H1 (cell line): ENCODE data around the gene NDST3. TPM values are rescaled to one million over a fixed set of nuclear protein-coding genes. Genes with fewer than 3 reads are reported as not detected.

Experiments used
- CTCF ChIA-PET: fragments of 300-600 bp; sonication (Branson Sonifier 250); formaldehyde crosslinking; loops from one replicate; lab custom pipeline; 2021; ENCODE audit not compliant: partially characterized antibody; lab: Charles Lee
- POLR2A ChIA-PET: fragments of 300-600 bp; sonication (Branson Sonifier 250); formaldehyde crosslinking; loops from one replicate; lab custom pipeline; 2021; ENCODE audit warnings: inconsistent platforms; ENCODE audit not compliant: partially characterized antibody; lab: Charles Lee
- DNase-seq, 2 experiments: peaks; one replicate each; pipeline versions ENCODE4 v3.0.0 to v3.0.0-alpha.2; 2010 to 2022; ENCODE audit warnings: low spot score in 2 of 2, low read depth in 1 of 2, mixed read lengths in 1 of 2
- FAIRE-seq: peaks from 2 replicates; lab custom pipeline; 2011; peaks lifted over from hg19 to GRCh38; lab: Jason Lieb, UNC
- H2AFZ ChIP-seq: 2 replicates; pipeline ENCODE4 v1.8.1; 2012; ENCODE audit warnings: low read length, inconsistent platforms
- H2AK5ac ChIP-seq: 2 replicates; pipeline ENCODE4 v1.6.1; 2013; ENCODE audit warnings: low read depth, low read length
- H2BK120ac ChIP-seq: replicated peaks from 2 replicates; pipeline ENCODE3; 2013; ENCODE audit warnings: low read depth, low read length, inconsistent platforms
- H2BK12ac ChIP-seq: 2 replicates; pipeline ENCODE4 v1.6.1; 2013; ENCODE audit warnings: low read depth, low read length
- H2BK15ac ChIP-seq: 2 replicates; pipeline ENCODE4 v1.6.1; 2013; ENCODE audit warnings: low read length
- H2BK20ac ChIP-seq: 2 replicates; pipeline ENCODE4 v1.6.1; 2013; ENCODE audit warnings: low read length
- H2BK5ac ChIP-seq: 2 replicates; pipeline ENCODE4 v1.6.1; 2013; ENCODE audit warnings: low read depth, low read length
- H3K14ac ChIP-seq: 2 replicates; pipeline ENCODE4 v1.6.1; 2013; ENCODE audit warnings: inconsistent platforms; ENCODE audit not compliant: insufficient read length
- H3K18ac ChIP-seq: 2 replicates; pipeline ENCODE4 v1.6.1; 2013; ENCODE audit warnings: low read length; ENCODE audit errors: extremely low read depth
- H3K23ac ChIP-seq: 2 replicates; pipeline ENCODE4 v1.6.1; 2013; ENCODE audit warnings: inconsistent platforms; ENCODE audit not compliant: insufficient read length
- H3K23me2 ChIP-seq: 2 replicates; pipeline ENCODE4 v1.6.1; 2013; ENCODE audit warnings: low read depth, low read length
- H3K27ac ChIP-seq: 2 replicates; pipeline ENCODE4 v1.6.1; 2011; ENCODE audit warnings: low read depth, low read length, inconsistent platforms
- H3K27me3 ChIP-seq, 4 experiments: replicated peaks in 1 of 4; 1 replicate in 1 of 4; 2 replicates in 3 of 4; pipeline versions ENCODE4 v1.6.1 to v1.8.1; 2011 to 2013; ENCODE audit warnings: low read length in 3 of 4, mild to moderate bottlenecking in 3 of 4, inconsistent platforms in 2 of 4, mixed read lengths in 2 of 4, moderate library complexity in 1 of 4; ENCODE audit not compliant: control insufficient read depth in 3 of 4, insufficient read depth in 3 of 4; ENCODE audit errors: extremely low read depth in 1 of 4
- H3K36me3 ChIP-seq, 4 experiments: 2 replicates each; pipeline versions ENCODE4 v1.6.1 to v1.8.1; 2011 to 2013; ENCODE audit warnings: mild to moderate bottlenecking in 4 of 4, low read length in 3 of 4, moderate library complexity in 2 of 4, control low read depth in 1 of 4, inconsistent platforms in 1 of 4; ENCODE audit not compliant: insufficient read depth in 4 of 4, control insufficient read depth in 2 of 4
- H3K4ac ChIP-seq: replicated peaks from 2 replicates; pipeline ENCODE3; 2013; ENCODE audit warnings: low read length, low read depth, mixed read lengths, inconsistent platforms; ENCODE audit not compliant: insufficient read length
- H3K4me1 ChIP-seq, 4 experiments: replicated peaks in 1 of 4; 1 replicate in 1 of 4; 2 replicates in 3 of 4; pipeline versions ENCODE4 v1.6.1 to v1.8.1; 2011 to 2013; ENCODE audit warnings: low read length in 3 of 4, inconsistent platforms in 2 of 4, mixed read lengths in 1 of 4; ENCODE audit not compliant: insufficient read depth in 4 of 4, control insufficient read depth in 3 of 4
- H3K4me2 ChIP-seq, 2 experiments: 2 replicates each; pipeline versions ENCODE4 v1.6.1 to v1.8.1; 2011 to 2013; ENCODE audit warnings: low read depth in 2 of 2, low read length in 2 of 2, control low read depth in 1 of 2, inconsistent platforms in 1 of 2, mild to moderate bottlenecking in 1 of 2; ENCODE audit not compliant: insufficient read depth in 1 of 2
- H3K4me3 ChIP-seq, 4 experiments: fragments of 200-600, 300-600 bp in 1 of 4; sonication (generic), shearing (Covaris generic), sonication (Bioruptor Twin) in 1 of 4; 2 replicates each; pipeline versions ENCODE4 v1.5.1 to v1.8.1; 2011 to 2016; ENCODE audit warnings: low read length in 4 of 4, low read depth in 3 of 4, control low read depth in 2 of 4, inconsistent platforms in 2 of 4, mild to moderate bottlenecking in 2 of 4, mixed read lengths in 1 of 4, moderate library complexity in 1 of 4; ENCODE audit not compliant: insufficient read depth in 2 of 4; ENCODE audit errors: extremely low read depth in 1 of 4
- H3K56ac ChIP-seq: replicated peaks from 2 replicates; pipeline ENCODE3; 2013; ENCODE audit warnings: low read depth, mild to moderate bottlenecking, mixed read lengths, low read length, inconsistent platforms; ENCODE audit not compliant: insufficient read length
- H3K79me1 ChIP-seq: 2 replicates; pipeline ENCODE4 v1.6.1; 2013; ENCODE audit warnings: low read depth, low read length, control low read depth
- H3K79me2 ChIP-seq, 2 experiments: 2 replicates each; pipeline versions ENCODE4 v1.6.1 to v1.8.1; 2012 to 2013; ENCODE audit warnings: low read length in 2 of 2, mild to moderate bottlenecking in 2 of 2, inconsistent platforms in 1 of 2; ENCODE audit not compliant: insufficient read depth in 2 of 2, control insufficient read depth in 1 of 2
- H3K9ac ChIP-seq, 4 experiments: replicated peaks in 1 of 4; 1 replicate in 1 of 4; 2 replicates in 3 of 4; pipeline versions ENCODE4 v1.6.1 to v1.8.1; 2011 to 2013; ENCODE audit warnings: low read depth in 3 of 4, low read length in 3 of 4, control low read depth in 2 of 4, mild to moderate bottlenecking in 2 of 4, moderate library complexity in 2 of 4, inconsistent platforms in 1 of 4; ENCODE audit errors: extremely low read depth in 1 of 4
- H3K9me3 ChIP-seq, 2 experiments: 2 replicates each; pipeline versions ENCODE4 v1.6.1 to v1.8.1; 2012 to 2013; ENCODE audit warnings: mild to moderate bottlenecking in 2 of 2, moderate library complexity in 2 of 2, control low read depth in 1 of 2, inconsistent platforms in 1 of 2, low read depth in 1 of 2, low read length in 1 of 2, mixed read lengths in 1 of 2; ENCODE audit not compliant: insufficient read depth in 2 of 2
- H4K20me1 ChIP-seq, 2 experiments: replicated peaks in 1 of 2; 2 replicates each; pipeline versions ENCODE3 to v1.8.1; 2011 to 2013; ENCODE audit warnings: inconsistent platforms in 2 of 2, low read length in 2 of 2, mild to moderate bottlenecking in 1 of 2; ENCODE audit not compliant: insufficient read depth in 2 of 2, control insufficient read depth in 1 of 2
- H4K5ac ChIP-seq: 2 replicates; pipeline ENCODE4 v1.6.1; 2013; ENCODE audit warnings: low read length, low read depth, mixed read lengths, inconsistent platforms; ENCODE audit not compliant: insufficient read length
- H4K8ac ChIP-seq: 2 replicates; pipeline ENCODE4 v1.8.0; 2013; ENCODE audit warnings: mild to moderate bottlenecking, moderate library complexity, low read length, inconsistent platforms; ENCODE audit not compliant: insufficient read depth; ENCODE audit errors: extremely low read depth
- H4K91ac ChIP-seq: replicated peaks from 2 replicates; pipeline ENCODE3; 2013; ENCODE audit warnings: low read length, mixed read lengths, inconsistent platforms; ENCODE audit not compliant: insufficient read length
- EZH2 ChIP-seq: fragments of 200-600 bp; sonication (generic); IDR thresholded peaks from 2 replicates; pipeline ENCODE4 v1.7.1; 2012; ENCODE audit warnings: low read depth, mild to moderate bottlenecking, moderate library complexity, low read length, inconsistent platforms; ENCODE audit not compliant: severe bottlenecking
- RFX5 ChIP-seq: IDR thresholded peaks from 2 replicates; pipeline ENCODE4 v1.6.1; 2011; ENCODE audit warnings: low read depth, low read length, improper control_type of control experiment, borderline replicate concordance
- SP2 ChIP-seq: IDR thresholded peaks from 2 replicates; pipeline ENCODE4 v1.6.1; 2012; ENCODE audit warnings: mild to moderate bottlenecking, low read length, inconsistent platforms
- WGBS, 2 experiments: shearing (Covaris generic) in 1 of 2; methylation state at CpG; one replicate each; pipeline versions ENCODE4 v1.1.6 to v1.1.7; 2013 to 2015; ENCODE audit warnings: low lambda C conversion rate in 2 of 2, mixed read lengths in 2 of 2, inconsistent platforms in 1 of 2, low coverage in 1 of 2, missing lambda C conversion rate in 1 of 2; ENCODE audit not compliant: insufficient replicate concordance in 2 of 2, insufficient coverage in 1 of 2, insufficient read length in 1 of 2; ENCODE audit errors: extremely low coverage in 1 of 2, missing lambda C conversion rate in 1 of 2; 5-methylcytosine and 5-hydroxymethylcytosine counted together
- polyA plus RNA-seq, 7 experiments: library from polyadenylated mRNA; depleted of rRNA in 3 of 7; stranded (reverse) in 5 of 7; unstranded in 2 of 7; fragments of >200 nt in 5 of 7; fragments of 200-250 nt in 2 of 7; gene quantifications; 1 replicate in 5 of 7; 2 replicates in 1 of 7; 4 replicates in 1 of 7; pipeline versions ENCODE4 v1.2.1 to v1.2.3, GENCODE V29; 2011 to 2013; ENCODE audit warnings: missing spikeins in 2 of 7, mixed read lengths in 2 of 7
- total RNA-seq: library from RNA; stranded (reverse); fragmentation: NEBNext Ultra II Directional; extraction: Animal tissue kit (Norgen Biotek cat#: 25700); gene quantifications from 2 replicates; pipeline ENCODE4 v1.2.1, GENCODE V29; 2021
- TF ChIP-seq, protein P1 (sequence below): IDR thresholded peaks from 2 replicates; pipeline ENCODE4 v1.6.1; 2011; ENCODE audit warnings: low read length, improper control_type of control experiment

The NDST3 gene
- total and polyA plus RNA-seq, 2 of the 8 experiments (the other 6 are each of a cell fraction or from before 2014, with no cell fraction given): 0.35 to 0.60 TPM

DNA sequence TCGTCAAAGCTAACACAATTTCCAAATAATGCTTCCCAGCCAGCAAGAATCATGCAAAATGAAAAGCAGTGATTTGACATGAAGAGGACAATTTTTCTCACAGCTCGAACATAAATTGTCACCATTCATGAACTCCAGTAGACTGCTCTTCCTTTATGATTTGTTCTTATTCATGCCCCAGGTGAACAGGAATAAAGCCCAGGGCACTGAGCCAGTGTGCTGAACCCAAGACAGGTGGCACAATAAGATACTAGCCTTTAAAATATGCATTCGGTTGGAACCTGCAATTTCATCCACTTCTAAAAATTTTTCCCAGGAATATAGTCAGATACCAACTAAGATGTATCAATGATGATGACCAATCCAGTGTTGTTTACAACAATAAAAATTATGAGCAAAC lies 178.8 kb downstream of the NDST3 start:
- no peak overlapping the region for H3K4me3 ChIP-seq
- DNase-seq (no peak), FAIRE-seq (no peak)
- no peak overlapping the region for H2BK20ac ChIP-seq
- H2AK5ac ChIP-seq: no peak overlapping the region
- H3K9ac ChIP-seq: no peak overlapping the region
- H4K91ac ChIP-seq: no peak overlapping the region
- no peak overlapping the region for H3K4me2 ChIP-seq
- no peak overlapping the region for H3K27ac ChIP-seq
- H2AFZ ChIP-seq: no peak overlapping the region
- no peak overlapping the region for H2BK12ac ChIP-seq
- no peak overlapping the region for H2BK120ac ChIP-seq
- H2BK15ac ChIP-seq: no peak overlapping the region
- TF ChIP-seq RFX5 (no peak), SP2 (no peak), EZH2 (no peak)
- TF ChIP-seq, protein P1, sequence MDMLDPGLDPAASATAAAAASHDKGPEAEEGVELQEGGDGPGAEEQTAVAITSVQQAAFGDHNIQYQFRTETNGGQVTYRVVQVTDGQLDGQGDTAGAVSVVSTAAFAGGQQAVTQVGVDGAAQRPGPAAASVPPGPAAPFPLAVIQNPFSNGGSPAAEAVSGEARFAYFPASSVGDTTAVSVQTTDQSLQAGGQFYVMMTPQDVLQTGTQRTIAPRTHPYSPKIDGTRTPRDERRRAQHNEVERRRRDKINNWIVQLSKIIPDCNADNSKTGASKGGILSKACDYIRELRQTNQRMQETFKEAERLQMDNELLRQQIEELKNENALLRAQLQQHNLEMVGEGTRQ: no peak
- H3K27me3 ChIP-seq: no peaks in the 10 kb centered on the region
- POLR2A ChIA-PET: no interaction called here
- no peaks in the 10 kb centered on the region for H3K9me3 ChIP-seq
- WGBS, 2 experiments: 91% methylated on average over 3 of the region's 3 CpGs; no CpG with 5 or more reads in 1 of the 2 experiments
- H3K36me3 ChIP-seq: no peaks in the 10 kb centered on the region
- no peak overlapping the region for H4K5ac ChIP-seq
- no peak overlapping the region for H3K4ac ChIP-seq
- H3K23ac ChIP-seq: no peak overlapping the region
- H3K79me2 ChIP-seq: no peaks in the 10 kb centered on the region
- no peaks in the 10 kb centered on the region for H3K79me1 ChIP-seq
- H4K8ac ChIP-seq: no peak overlapping the region
- H3K18ac ChIP-seq: no peak overlapping the region
- H4K20me1 ChIP-seq: no peaks in the 10 kb centered on the region
- H2BK5ac ChIP-seq: no peak overlapping the region
- H3K23me2 ChIP-seq: no peaks in the 10 kb centered on the region
- CTCF ChIA-PET: interaction anchor here (1.2 to 5.2 kb wide), 2 partner anchors 12 to 16 kb away, joined by 3 to 24 read pairs; no protein-coding TSS in a partner anchor
- peaks cover 0 to 8% (median 0%) of the 10 kb centered on the region in 4 experiments; a peak in 1 of 7 replicates for H3K4me1 ChIP-seq
- no peak overlapping the region for H3K14ac ChIP-seq
- H3K56ac ChIP-seq: no peak overlapping the region
